Endodermal cell (in vitro differentiated cells): ENCODE measurements around the gene ASCC3. TPM values are rescaled to one million over a fixed set of nuclear protein-coding genes. Genes with fewer than 3 reads are reported as not detected.

ENCODE experiments used
- DNase-seq: peaks from one replicate; pipeline ENCODE4 v3.0.0-alpha.2; 2017
- H3K27ac ChIP-seq: 2 replicates; pipeline ENCODE4 v1.5.1; 2013; ENCODE audit warnings: mild to moderate bottlenecking, low read depth, low read length, moderate library complexity
- H3K27me3 ChIP-seq: 2 replicates; pipeline ENCODE4 v1.6.1; 2013; ENCODE audit warnings: mild to moderate bottlenecking, low read length, moderate library complexity; ENCODE audit not compliant: insufficient read depth, control insufficient read depth, poor library complexity, severe bottlenecking
- H3K36me3 ChIP-seq: 2 replicates; pipeline ENCODE4 v1.7.0; 2013; ENCODE audit warnings: mild to moderate bottlenecking, low read length, moderate library complexity; ENCODE audit not compliant: control insufficient read depth, insufficient read depth
- H3K4me1 ChIP-seq: one replicate; pipeline ENCODE4 v1.7.0; 2013; ENCODE audit warnings: low read length; ENCODE audit not compliant: control insufficient read depth, insufficient read depth
- H3K4me3 ChIP-seq: 2 replicates; pipeline ENCODE4 v1.5.1; 2013; ENCODE audit warnings: mild to moderate bottlenecking, low read length, moderate library complexity
- H3K9ac ChIP-seq: 2 replicates; pipeline ENCODE4 v1.6.1; 2013; ENCODE audit warnings: mild to moderate bottlenecking, low read length, moderate library complexity; ENCODE audit not compliant: poor library complexity, severe bottlenecking; ENCODE audit errors: extremely low read depth
- H3K9me3 ChIP-seq: 2 replicates; pipeline ENCODE4 v1.6.1; 2013; ENCODE audit warnings: mild to moderate bottlenecking, low read length, moderate library complexity; ENCODE audit not compliant: control insufficient read depth
- H3K27ac Mint-ChIP-seq: 2 replicates; pipeline ENCODE4 v1.8.0; 2020; ENCODE audit warnings: mixed read lengths
- H3K27me3 Mint-ChIP-seq: 2 replicates; pipeline ENCODE4 v1.8.0; 2021; ENCODE audit warnings: mild to moderate bottlenecking, mixed read lengths; ENCODE audit not compliant: insufficient read depth
- H3K36me3 Mint-ChIP-seq: 2 replicates; pipeline ENCODE4 v1.8.0; 2020; ENCODE audit warnings: low read depth, mixed read lengths
- H3K4me1 Mint-ChIP-seq: 2 replicates; pipeline ENCODE4 v1.8.0; 2020; ENCODE audit warnings: mixed read lengths
- H3K4me3 Mint-ChIP-seq: 2 replicates; pipeline ENCODE4 v1.8.0; 2020; ENCODE audit warnings: mild to moderate bottlenecking, moderate library complexity, mixed read lengths
- H3K9me3 Mint-ChIP-seq: 2 replicates; pipeline ENCODE4 v1.8.0; 2020; ENCODE audit warnings: mild to moderate bottlenecking, mixed read lengths
- WGBS, 2 experiments: methylation state at CpG; one replicate each; pipeline versions ENCODE4 v1.1.5 to v1.1.7; 2013; ENCODE audit warnings: missing lambda C conversion rate in 2 of 2, mixed read lengths in 1 of 2; ENCODE audit not compliant: insufficient coverage in 1 of 2, insufficient read length in 1 of 2; 5-methylcytosine and 5-hydroxymethylcytosine counted together
- total RNA-seq, 2 donors: library from RNA; stranded (reverse); fragmentation: NEBNext Ultra II Directional in 1 of 2; extraction: Animal tissue kit (Norgen Biotek cat#: 25700) in 1 of 2; gene quantifications; 2 replicates in 1 of 2; 3 replicates in 1 of 2; pipeline ENCODE4 v1.2.1, GENCODE V29; 2021
- TF ChIP-seq, protein P1 (sequence below): fragments of 200-600 bp; sonication (generic); conservative IDR thresholded peaks from 2 replicates; pipeline ENCODE4 v1.5.0; 2021; ENCODE audit warnings: antibody characterized with exemption, mild to moderate bottlenecking

ASCC3 gene
- total RNA-seq, 2 donors from 2014 or later: 40.0 to 41.1 TPM

DNA sequence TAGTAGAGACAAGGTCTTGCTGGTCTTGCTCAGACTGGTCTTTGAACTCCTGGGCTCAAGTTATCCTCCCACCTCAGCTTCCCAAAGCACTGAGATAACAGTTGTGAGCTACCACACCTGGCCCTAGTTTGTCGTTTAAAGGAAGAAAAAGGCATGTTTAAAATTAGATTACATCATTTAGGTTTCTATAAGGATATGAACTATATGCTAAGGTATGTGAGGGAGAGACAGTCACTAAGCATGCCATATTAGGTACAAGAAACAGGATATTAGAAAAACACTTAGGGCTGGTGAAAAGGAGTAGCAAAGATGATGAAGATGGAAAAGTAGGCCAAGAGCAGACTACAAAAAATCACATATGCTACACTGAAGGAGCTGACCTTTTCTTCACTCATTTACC, 106.4 kb downstream of the ASCC3 start:
- H3K27ac Mint-ChIP-seq: peak overlapping the region; percentile 12
- no peak for DNase-seq
- H3K27ac ChIP-seq: no peak overlapping the region
- 0% methylated on average over 1 of the region's 1 CpG; no CpG with 5 or more reads in 1 of the 2 experiments for WGBS, 2 experiments
- H3K9me3 ChIP-seq: no peaks in the 10 kb centered on the region
- H3K4me3 Mint-ChIP-seq: no peak overlapping the region
- H3K9ac ChIP-seq: no peak overlapping the region
- H3K4me3 ChIP-seq: no peak overlapping the region
- no peaks in the 10 kb centered on the region for H3K9me3 Mint-ChIP-seq
- H3K27me3 ChIP-seq: no peaks in the 10 kb centered on the region
- no peaks in the 10 kb centered on the region for H3K27me3 Mint-ChIP-seq
- peaks cover 2% of the 10 kb centered on the region for H3K4me1 Mint-ChIP-seq
- H3K36me3 ChIP-seq: peaks cover 3% of the 10 kb centered on the region
- TF ChIP-seq, protein P1, sequence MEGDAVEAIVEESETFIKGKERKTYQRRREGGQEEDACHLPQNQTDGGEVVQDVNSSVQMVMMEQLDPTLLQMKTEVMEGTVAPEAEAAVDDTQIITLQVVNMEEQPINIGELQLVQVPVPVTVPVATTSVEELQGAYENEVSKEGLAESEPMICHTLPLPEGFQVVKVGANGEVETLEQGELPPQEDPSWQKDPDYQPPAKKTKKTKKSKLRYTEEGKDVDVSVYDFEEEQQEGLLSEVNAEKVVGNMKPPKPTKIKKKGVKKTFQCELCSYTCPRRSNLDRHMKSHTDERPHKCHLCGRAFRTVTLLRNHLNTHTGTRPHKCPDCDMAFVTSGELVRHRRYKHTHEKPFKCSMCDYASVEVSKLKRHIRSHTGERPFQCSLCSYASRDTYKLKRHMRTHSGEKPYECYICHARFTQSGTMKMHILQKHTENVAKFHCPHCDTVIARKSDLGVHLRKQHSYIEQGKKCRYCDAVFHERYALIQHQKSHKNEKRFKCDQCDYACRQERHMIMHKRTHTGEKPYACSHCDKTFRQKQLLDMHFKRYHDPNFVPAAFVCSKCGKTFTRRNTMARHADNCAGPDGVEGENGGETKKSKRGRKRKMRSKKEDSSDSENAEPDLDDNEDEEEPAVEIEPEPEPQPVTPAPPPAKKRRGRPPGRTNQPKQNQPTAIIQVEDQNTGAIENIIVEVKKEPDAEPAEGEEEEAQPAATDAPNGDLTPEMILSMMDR: no peak
- no peaks in the 10 kb centered on the region for H3K36me3 Mint-ChIP-seq
- no peaks in the 10 kb centered on the region for H3K4me1 ChIP-seq

DNA sequence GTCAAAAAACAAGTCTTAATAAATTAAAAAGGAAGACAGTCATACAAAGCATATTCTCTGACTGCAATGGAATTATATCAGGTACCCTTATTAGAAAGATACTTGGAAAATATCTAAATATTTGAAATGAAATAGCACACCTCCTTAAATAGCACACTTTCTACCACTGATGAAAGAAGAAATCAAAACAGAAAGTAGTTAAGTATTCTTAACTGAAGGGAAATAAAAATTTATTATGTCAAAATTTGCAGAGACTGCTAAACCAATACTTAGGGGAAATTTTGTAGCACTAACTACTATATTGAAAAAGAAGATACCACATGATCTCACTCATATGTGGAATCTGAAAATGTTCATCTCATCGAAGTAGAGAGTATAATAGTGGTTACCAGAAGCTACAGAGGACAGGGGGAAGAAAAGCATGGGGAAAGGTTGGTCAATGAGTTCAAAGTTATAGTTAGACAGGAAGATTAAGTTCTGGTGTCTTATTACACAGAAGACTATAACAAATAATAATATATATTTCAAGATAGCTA, 112.2 kb downstream of the ASCC3 start:
- H3K4me1 Mint-ChIP-seq: no peaks in the 10 kb centered on the region
- 100% methylated on average over 1 of the region's 1 CpG for WGBS, 2 experiments
- DNase-seq: no peak
- H3K36me3 ChIP-seq: peaks cover 34% of the 10 kb centered on the region
- TF ChIP-seq, protein P1: no peak
- H3K27me3 ChIP-seq: no peaks in the 10 kb centered on the region
- H3K4me3 ChIP-seq: no peak overlapping the region
- H3K4me3 Mint-ChIP-seq: no peak overlapping the region
- no peaks in the 10 kb centered on the region for H3K4me1 ChIP-seq
- H3K27ac Mint-ChIP-seq: no peak overlapping the region
- peaks cover 21% of the 10 kb centered on the region for H3K9me3 ChIP-seq
- no peak overlapping the region for H3K27ac ChIP-seq
- H3K9ac ChIP-seq: no peak overlapping the region
- H3K9me3 Mint-ChIP-seq: peaks cover 15% of the 10 kb centered on the region
- H3K27me3 Mint-ChIP-seq: no peaks in the 10 kb centered on the region
- H3K36me3 Mint-ChIP-seq: peaks cover 25% of the 10 kb centered on the region

DNA sequence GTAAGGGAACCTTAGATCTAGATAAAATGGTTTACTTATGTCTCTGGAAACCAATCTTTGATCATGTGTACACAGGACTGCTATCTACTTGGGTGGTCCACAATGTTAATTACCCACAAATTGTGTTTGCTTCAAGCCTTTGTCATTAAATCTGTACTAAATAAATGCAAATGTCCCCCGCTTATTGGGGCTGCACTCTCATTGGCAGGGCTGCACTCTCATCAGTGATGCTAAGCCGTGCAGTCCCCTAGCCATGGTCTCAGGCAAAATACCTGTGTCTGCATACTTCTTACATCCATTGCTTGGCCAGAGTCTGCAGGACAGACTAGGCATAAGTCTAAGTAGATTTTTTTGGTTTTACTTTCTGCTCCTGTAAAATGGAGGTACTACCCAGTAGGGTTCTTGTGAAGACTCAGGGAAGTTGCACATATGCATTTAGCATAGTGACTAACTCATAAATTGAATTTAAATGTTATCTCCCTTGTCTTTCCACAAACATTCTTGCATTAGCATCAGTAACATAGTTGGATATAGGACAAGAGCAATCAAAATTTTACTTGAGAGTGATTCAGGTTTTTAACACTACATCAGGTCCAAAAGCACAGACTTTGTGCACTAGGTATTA, 117.4 kb downstream of the ASCC3 start:
- peaks cover 36% of the 10 kb centered on the region for H3K9me3 ChIP-seq
- H3K9ac ChIP-seq: no peak overlapping the region
- peaks cover 75% of the 10 kb centered on the region for H3K36me3 Mint-ChIP-seq
- no peaks in the 10 kb centered on the region for H3K27me3 Mint-ChIP-seq
- H3K9me3 Mint-ChIP-seq: peaks cover 28% of the 10 kb centered on the region
- no peaks in the 10 kb centered on the region for H3K27me3 ChIP-seq
- WGBS, 2 experiments: 93 to 100% methylated on average over 2 of the region's 2 CpGs
- TF ChIP-seq, protein P1: no peak
- H3K4me1 ChIP-seq: no peaks in the 10 kb centered on the region
- no peak overlapping the region for H3K27ac Mint-ChIP-seq
- peak overlapping the region; percentile 64 for H3K4me3 ChIP-seq
- H3K27ac ChIP-seq: no peak overlapping the region
- DNase-seq: no peak
- H3K36me3 ChIP-seq: peaks cover 77% of the 10 kb centered on the region
- H3K4me3 Mint-ChIP-seq: no peak overlapping the region
- H3K4me1 Mint-ChIP-seq: no peaks in the 10 kb centered on the region
